ENCODE data around the gene SHLD1. TPM values are rescaled to one million over a fixed set of nuclear protein-coding genes. Genes with fewer than 3 reads are reported as not detected.

SHLD1 gene
- total RNA-seq, 2 donors from 2014 or later, result 4.6 to 5.3 TPM

- Histone ChIP-seq H3K36me3 (no peaks in the 10 kb centered on the region), H3K4me1 (ENCODE audit: control insufficient read depth in 1 of 2, low read depth in 2 of 2) (peaks cover 5 to 6% of the 10 kb centered on the region in 2 donors), H3K4me3 (no peak overlapping the region), H3K27me3 (replicated peaks; ENCODE audit: insufficient read depth) (no peaks in the 10 kb centered on the region), H3K9me3 (no peaks in the 10 kb centered on the region), H3K27ac (no peak overlapping the region)
- no peak for DNase-seq (ENCODE audit: low spot score)
- ATAC-seq (ENCODE audit: insufficient number of reproducible peaks, low FRiP score, low read depth), result no peak
- TF ChIP-seq CTCF (IDR thresholded peaks at IDR 0.05), result no peak
These were observed 70.5 kb downstream of the SHLD1 start for GRCh38 chr20:5820738-5821137.

DNA sequence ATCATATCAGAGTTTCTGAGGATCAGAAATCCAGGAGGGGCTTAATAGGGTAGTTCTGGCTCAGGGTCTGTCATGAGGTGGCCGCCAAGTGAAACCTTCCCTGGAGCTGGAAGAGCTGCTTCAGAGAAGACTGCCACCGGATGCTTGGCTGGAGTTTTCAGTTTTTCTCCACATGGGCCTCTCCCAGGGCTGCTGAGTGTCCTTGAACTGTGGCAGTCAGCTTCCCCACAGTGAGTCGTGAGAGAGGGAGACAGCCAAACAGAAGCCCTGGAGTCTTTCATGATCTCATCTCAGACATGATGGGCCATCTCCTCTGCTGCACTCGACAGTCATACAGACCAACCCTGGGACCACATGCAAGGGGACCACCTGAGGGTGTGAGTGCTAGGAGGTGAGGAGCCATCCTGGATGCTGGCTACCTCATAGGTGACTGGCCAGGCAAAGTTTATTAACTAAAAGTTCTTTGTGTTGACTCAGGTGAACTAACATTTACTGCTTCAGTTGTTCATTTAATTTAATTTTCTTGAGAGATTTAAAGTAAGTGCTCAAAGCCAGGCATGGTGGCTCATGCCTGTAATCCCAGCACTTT is 71.5 kb downstream of the SHLD1 start:
- Histone ChIP-seq H3K4me3 (no peak overlapping the region), H3K4me1 (ENCODE audit: control insufficient read depth in 1 of 2, low read depth in 2 of 2) (peaks cover 5 to 6% of the 10 kb centered on the region in 2 donors), H3K27ac (no peak overlapping the region), H3K27me3 (replicated peaks; ENCODE audit: insufficient read depth) (no peaks in the 10 kb centered on the region), H3K9me3 (no peaks in the 10 kb centered on the region), H3K36me3 (no peaks in the 10 kb centered on the region)
- ATAC-seq (ENCODE audit: insufficient number of reproducible peaks, low FRiP score, low read depth), result no peak
- TF ChIP-seq CTCF (IDR thresholded peaks at IDR 0.05), result no peak
- no peak for DNase-seq (ENCODE audit: low spot score)

DNA sequence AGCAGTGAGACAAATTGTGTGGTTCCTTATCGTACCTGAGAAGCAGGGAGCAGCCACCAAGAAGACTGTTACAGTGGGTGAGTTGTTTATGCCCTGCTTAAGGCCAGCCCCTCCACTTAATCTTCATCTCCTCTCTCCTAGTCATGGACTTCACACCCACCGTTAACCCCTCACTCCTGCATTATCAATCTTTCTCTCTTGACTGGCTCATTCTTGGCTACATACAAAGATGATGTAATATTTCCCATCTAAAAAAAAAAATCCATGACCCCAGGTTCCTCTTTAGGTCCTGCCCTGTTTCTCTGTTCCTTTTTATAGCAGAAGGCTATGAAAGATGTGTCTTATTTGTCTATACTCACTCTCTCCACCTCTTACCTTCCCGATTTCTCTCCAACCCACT is 72.4 kb downstream of the SHLD1 start:
- Histone ChIP-seq H3K27ac (no peak overlapping the region), H3K4me3 (no peak overlapping the region), H3K27me3 (replicated peaks; ENCODE audit: insufficient read depth) (no peaks in the 10 kb centered on the region), H3K4me1 (ENCODE audit: control insufficient read depth in 1 of 2, low read depth in 2 of 2) (peaks cover 5 to 6% of the 10 kb centered on the region in 2 donors), H3K9me3 (no peaks in the 10 kb centered on the region), H3K36me3 (no peaks in the 10 kb centered on the region)
- TF ChIP-seq CTCF (IDR thresholded peaks at IDR 0.05), result no peak
- no peak for ATAC-seq (ENCODE audit: insufficient number of reproducible peaks, low FRiP score, low read depth)
- no peak for DNase-seq (ENCODE audit: low spot score)

DNA sequence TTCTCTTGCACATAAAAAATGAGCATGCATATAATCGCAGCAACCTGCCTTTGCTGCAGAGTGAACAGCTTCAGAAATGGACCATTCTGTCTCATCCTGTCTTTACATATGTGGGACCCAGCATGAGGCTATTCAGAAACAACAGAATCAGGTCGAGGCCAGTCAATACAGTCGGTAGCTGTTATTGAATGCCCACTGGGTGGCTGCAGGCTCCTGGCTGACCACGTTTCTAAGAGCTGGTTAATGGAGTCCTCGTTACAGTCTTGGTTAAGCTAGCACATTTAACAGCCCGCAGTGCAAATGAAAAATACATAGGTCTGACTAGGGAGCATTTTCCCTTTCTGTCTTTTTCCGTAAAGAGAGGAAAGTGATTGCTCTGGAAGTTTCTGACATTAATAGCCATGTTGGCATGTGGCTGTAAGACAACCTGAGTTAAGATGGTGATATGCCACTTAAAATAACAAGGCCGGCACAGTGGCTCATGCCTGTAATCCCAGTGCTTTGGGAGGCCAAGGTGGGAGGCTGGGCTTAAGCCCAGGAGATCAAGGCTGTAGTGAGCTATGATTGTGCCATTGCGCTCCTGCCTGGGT is 75.0 kb downstream of the SHLD1 start:
- no peaks in the 10 kb centered on the region for H3K27me3 ChIP-seq (replicated peaks; ENCODE audit: insufficient read depth)
- DNase-seq (ENCODE audit: low spot score), result no peak
- TF ChIP-seq CTCF (IDR thresholded peaks at IDR 0.05), result no peak
- ATAC-seq (ENCODE audit: insufficient number of reproducible peaks, low FRiP score, low read depth), result no peak
- H3K27ac ChIP-seq, result no peak overlapping the region
- H3K4me1 ChIP-seq (ENCODE audit: control insufficient read depth in 1 of 2, low read depth in 2 of 2), result peaks cover 5 to 6% of the 10 kb centered on the region in 2 donors
- no peak overlapping the region for H3K4me3 ChIP-seq
- H3K9me3 ChIP-seq, result no peaks in the 10 kb centered on the region
- no peaks in the 10 kb centered on the region for H3K36me3 ChIP-seq

DNA sequence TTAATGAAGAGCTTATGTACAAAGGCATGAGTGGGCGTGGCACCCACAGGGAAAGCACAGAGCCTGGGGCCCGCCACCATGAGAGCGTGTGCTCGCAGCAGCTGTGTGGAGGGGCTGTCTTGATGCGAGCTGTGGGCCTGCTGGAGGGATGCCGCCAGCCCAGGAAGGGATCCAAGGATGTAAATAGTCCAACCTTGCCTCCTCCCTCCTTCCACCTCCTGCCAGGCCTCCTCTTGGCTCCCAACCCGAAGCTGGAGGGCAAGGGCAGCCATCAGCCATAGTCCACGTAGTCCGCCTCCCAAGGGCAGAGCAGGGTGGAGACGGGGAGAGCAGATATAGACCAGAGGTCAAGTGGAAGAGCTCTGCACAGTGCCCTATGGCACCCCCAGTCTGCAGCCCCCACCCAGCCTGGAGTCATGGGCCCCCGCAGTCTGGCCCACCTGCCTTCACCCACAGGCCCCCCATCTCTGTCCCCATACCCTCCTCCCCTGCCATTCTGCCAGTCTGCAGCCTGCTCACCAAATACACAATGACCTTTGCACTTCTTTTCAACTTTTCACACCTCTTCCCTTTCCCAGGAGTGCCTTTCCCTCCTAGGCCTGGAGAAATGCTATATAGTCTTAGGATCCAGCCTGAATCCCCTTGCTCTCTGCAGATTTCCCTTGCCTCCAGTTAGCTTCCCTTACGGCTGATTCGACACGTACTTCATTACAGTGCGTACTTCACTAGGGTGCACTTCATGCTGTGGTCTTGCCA is 77.1 kb downstream of the SHLD1 start:
- Histone ChIP-seq H3K4me1 (ENCODE audit: control insufficient read depth in 1 of 2, low read depth in 2 of 2) (peaks cover 5 to 6% of the 10 kb centered on the region in 2 donors), H3K27me3 (replicated peaks; ENCODE audit: insufficient read depth) (no peaks in the 10 kb centered on the region), H3K27ac (no peak overlapping the region), H3K4me3 (no peak overlapping the region), H3K36me3 (no peaks in the 10 kb centered on the region), H3K9me3 (no peaks in the 10 kb centered on the region)
- no peak for ATAC-seq (ENCODE audit: insufficient number of reproducible peaks, low FRiP score, low read depth)
- no peak for TF ChIP-seq CTCF (IDR thresholded peaks at IDR 0.05)
- DNase-seq (ENCODE audit: low spot score), result no peak
